Psoas muscle (tissue), 8 donors: ENCODE data around the gene NUBP2. TPM values are rescaled to one million over a fixed set of nuclear protein-coding genes. Genes with fewer than 3 reads are reported as not detected.

ENCODE experiments used
- ATAC-seq, 4 donors: fragments of 200-7000 bp; cut with Tn5 transposase; one replicate each; pipeline ENCODE4 v1.9.1; 2020; ENCODE audit warnings: moderate library complexity in 3 of 4, mild to moderate bottlenecking in 2 of 4
- DNase-seq, 2 donors: peaks; one replicate each; pipeline ENCODE4 v3.0.0-alpha.2; 2020
- H3K27ac ChIP-seq: fragments of 200-600 bp; one replicate; pipeline ENCODE4 v1.8.0; 2022
- H3K27me3 ChIP-seq, 3 donors: fragments of 200-600 bp in 1 of 3; one replicate each; pipeline versions ENCODE4 v1.6.1 to v1.8.0; 2013 to 2022; ENCODE audit warnings: low read length in 2 of 3, mild to moderate bottlenecking in 2 of 3, moderate library complexity in 1 of 3; ENCODE audit not compliant: insufficient read depth in 3 of 3
- H3K36me3 ChIP-seq, 2 donors: fragments of 200-600 bp in 1 of 2; one replicate each; pipeline versions ENCODE4 v1.6.1 to v1.8.0; 2013 to 2022; ENCODE audit warnings: low read depth in 1 of 2, mild to moderate bottlenecking in 1 of 2, moderate library complexity in 1 of 2; ENCODE audit not compliant: insufficient read depth in 1 of 2
- H3K4me1 ChIP-seq: fragments of 200-600 bp; one replicate; pipeline ENCODE4 v1.8.0; 2022
- H3K4me3 ChIP-seq: fragments of 200-600 bp; one replicate; pipeline ENCODE4 v1.8.0; 2022; ENCODE audit warnings: mild to moderate bottlenecking
- H3K9me3 ChIP-seq: fragments of 200-600 bp; one replicate; pipeline ENCODE4 v1.8.0; 2022
- WGBS, 3 donors: extraction: QIAGEN DNeasy Blood & Tissue Kit; methylation state at CpG; one replicate each; pipeline versions ENCODE4 v1.1.6 to v1.1.7; 2013; 5-methylcytosine and 5-hydroxymethylcytosine counted together
- intact Hi-C, 2 donors: fragments of 100-400 bp; cut with DNase I; formaldehyde crosslinking; loops; one replicate each; pipeline versions ENCODE4 v1.11.0 to v1.14.2; 2022
- polyA plus RNA-seq, 3 donors: library from polyadenylated mRNA; stranded (reverse); fragments of 200-250 nt; gene quantifications; one replicate each; pipeline ENCODE4 v1.2.3, GENCODE V29; 2013
- total RNA-seq, 4 donors: library from RNA; stranded (reverse); fragmentation: NEBNext Ultra II Directional in 2 of 4; extraction: Animal tissue kit (Norgen Biotek cat#: 25700) in 2 of 4; gene quantifications; one replicate each; pipeline versions ENCODE4 v1.2.1 to v1.2.4, GENCODE V29; 2021 to 2023
- TF ChIP-seq, protein P1 (sequence below): fragments of 200-600 bp; IDR thresholded peaks from one replicate; pipeline ENCODE4 v1.8.0; 2022; ENCODE audit warnings: antibody characterized with exemption
- donor health status: healthy with polysubstance abuse.
- donor health status: DM: no; HTN: no; CAD: no; lungs with moderate emphysema.
- donor health status: Bipolar disorder and iron deficiency.
- donor health status: healthy.
- donor health status: DM: yes; HTN: yes; CAD: no.
- donor health status: DM: no; HTN: no; CAD: no.
- donor health status: DM: no; HTN: no; CAD: no.
- donor health status: DM: yes; HTN: yes; CAD: no.

NUBP2 gene
- total and polyA plus RNA-seq, 7 donors, result 34.7 to 96.0 (median 44.7) TPM

DNA sequence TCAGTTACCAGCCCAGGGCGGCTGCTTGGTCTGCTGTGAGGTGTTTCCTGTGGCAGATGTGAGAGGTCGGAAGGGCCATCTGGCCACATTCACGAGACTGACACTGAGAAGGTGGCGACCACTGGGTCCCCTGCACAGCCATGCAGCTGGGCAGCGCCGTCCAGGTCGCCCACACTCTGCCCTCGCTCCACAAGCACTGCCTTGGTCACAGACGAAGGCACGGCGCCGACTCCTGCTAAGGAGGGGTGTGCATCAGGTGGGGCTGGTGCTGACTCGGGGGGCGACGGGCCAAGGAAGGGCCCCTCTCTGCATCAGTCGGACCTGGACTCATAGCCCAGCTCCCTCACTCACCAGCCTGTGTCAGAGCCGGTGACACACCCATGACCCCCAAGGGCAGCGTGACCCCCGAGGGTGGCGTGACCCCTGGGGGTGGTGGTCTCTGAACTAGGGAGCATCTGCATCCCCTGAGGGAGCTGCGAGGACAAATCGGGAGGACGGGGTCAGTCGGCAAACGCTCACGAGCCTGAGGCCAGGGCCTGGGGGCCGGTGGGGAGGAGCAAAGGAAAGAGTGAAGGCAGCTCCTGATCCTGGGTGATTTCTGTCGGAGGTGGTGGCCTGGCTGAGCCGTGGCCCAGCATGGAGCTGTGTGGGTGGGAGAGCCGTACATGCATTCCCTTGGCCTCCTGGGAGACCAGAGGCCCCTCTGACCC lies 41.8 kb upstream of the NUBP2 start:
- no peaks in the 10 kb centered on the region for H3K9me3 ChIP-seq
- WGBS, 3 donors, result 89 to 92% (median 89%) methylated on average over 28 to 30 of the region's 30 CpGs
- no peak overlapping the region for H3K27ac ChIP-seq
- peak in 2 of 4 donors; percentile 10 to 27 for ATAC-seq
- peaks cover 0 to 36% of the 10 kb centered on the region in 2 donors for H3K36me3 ChIP-seq
- H3K4me1 ChIP-seq, result no peaks in the 10 kb centered on the region
- H3K4me3 ChIP-seq, result no peak overlapping the region
- TF ChIP-seq, protein P1, sequence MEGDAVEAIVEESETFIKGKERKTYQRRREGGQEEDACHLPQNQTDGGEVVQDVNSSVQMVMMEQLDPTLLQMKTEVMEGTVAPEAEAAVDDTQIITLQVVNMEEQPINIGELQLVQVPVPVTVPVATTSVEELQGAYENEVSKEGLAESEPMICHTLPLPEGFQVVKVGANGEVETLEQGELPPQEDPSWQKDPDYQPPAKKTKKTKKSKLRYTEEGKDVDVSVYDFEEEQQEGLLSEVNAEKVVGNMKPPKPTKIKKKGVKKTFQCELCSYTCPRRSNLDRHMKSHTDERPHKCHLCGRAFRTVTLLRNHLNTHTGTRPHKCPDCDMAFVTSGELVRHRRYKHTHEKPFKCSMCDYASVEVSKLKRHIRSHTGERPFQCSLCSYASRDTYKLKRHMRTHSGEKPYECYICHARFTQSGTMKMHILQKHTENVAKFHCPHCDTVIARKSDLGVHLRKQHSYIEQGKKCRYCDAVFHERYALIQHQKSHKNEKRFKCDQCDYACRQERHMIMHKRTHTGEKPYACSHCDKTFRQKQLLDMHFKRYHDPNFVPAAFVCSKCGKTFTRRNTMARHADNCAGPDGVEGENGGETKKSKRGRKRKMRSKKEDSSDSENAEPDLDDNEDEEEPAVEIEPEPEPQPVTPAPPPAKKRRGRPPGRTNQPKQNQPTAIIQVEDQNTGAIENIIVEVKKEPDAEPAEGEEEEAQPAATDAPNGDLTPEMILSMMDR, result no peak
- intact Hi-C loops, result no loop called here
- no peaks in the 10 kb centered on the region for H3K27me3 ChIP-seq
- DNase-seq, result no peak

DNA sequence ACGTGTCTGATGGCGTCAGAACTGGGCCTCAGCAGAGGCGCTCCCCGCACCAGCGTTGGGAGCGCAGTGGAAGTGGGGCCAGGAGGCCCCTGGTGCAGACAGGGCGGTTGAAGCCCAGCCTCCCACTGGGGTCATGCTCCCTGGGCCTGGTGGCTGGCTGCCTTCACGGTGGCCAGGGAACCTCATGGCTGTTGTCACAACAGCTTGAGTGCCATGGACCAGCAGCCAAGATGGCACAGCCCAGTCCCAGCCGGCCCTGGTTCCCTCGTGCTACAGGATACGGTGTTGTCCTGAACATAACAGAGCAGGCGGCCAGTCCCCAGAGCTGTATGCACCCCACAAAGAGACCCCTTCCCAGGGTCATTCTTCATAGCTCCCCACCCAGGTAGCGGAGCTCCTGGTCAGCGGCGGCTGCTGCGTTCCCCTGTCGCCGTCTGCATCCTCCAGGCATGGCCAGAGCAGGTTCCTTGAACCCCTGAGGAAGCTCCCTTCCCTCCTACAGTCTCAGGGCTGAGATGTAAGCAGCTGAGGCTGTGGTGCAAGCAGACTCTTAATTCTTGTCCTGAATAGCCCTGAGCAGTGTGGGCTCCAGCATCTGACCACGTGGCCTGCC lies 41.1 kb upstream of the NUBP2 start:
- Histone ChIP-seq H3K9me3 (no peaks in the 10 kb centered on the region), H3K27me3 (no peaks in the 10 kb centered on the region), H3K27ac (no peak overlapping the region), H3K4me3 (no peak overlapping the region), H3K36me3 (peaks cover 0 to 43% of the 10 kb centered on the region in 2 donors), H3K4me1 (no peaks in the 10 kb centered on the region)
- 88 to 94% (median 91%) methylated on average over 19 of the region's 19 CpGs for WGBS, 3 donors
- DNase-seq (no peak), ATAC-seq (peak in 2 of 4 donors; percentile 10 to 14)
- TF ChIP-seq, protein P1, result no peak
- intact Hi-C loops, result no loop called here

DNA sequence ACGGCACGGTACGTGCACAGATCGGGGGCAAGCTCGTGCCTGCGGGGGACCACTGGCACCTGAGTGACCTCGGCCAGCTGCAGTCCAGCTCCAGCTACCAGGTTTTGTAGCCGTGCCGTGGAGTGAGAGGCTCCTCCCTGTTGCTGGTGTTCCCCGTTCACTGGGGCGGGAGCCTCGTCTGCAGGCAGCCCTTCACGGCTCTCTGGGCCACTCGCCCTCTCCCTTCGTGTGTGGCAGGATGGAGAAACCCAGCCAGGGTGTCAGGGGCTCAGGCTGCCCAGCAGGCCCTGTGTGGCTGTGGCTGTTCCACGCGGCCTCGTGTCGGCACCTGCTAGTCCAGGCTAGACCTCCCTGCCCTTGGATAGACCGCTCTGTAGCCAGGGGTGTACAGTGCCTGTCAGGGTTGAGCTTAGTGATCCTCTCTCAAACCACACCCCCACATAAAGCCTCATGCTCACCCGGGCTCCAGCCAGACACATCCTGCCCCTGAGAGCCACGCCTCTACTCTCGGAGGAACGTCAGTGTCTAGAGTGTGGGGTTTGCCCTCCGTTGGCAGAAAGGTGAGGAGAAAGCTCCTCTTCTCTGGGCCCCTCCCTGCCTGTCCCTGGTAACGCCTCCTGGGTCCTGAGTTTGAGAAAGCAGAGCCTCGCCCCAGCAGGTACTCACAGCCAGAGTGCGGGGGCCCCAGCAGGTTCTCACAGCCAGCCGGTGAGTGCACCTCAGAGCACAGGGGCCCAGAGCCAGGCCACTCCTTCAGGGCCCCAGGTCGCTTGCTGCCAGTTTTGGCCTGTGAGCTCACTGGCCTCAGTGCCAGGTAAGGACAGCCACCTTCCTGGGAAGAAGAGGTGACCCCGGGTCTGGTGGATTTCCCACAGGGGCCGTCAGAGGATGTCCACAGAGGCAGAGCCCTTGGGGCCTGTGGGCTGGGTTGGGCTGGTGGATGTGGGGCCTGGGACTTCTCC lies 39.1 kb upstream of the NUBP2 start:
- TF ChIP-seq, protein P1, result no peak

DNA sequence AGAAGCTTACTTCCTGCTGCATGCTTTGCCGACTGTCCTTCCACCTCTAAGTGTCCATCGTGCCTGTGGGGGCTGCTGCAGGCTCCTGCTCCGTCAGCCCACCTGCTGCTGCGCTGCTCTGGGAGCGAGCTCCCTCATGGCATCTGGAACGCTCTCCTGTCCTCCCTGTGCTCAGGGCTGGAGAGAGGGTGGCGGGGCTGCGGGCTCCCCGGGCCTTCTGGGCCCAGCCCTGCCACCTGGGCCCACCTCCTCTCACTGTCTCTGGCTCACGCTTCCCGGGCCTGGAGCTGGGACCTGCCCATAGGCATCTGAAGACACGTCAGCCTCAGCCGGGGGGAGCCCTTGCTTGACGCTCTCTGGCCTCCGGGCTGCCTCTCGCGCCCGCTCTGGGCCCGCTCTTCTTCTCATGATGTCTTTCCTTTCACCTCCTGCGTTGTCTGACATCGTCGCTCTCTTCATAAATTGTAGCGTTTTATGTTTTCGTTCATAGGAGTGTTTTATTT lies 38.4 kb upstream of the NUBP2 start:
- WGBS, 3 donors, result 85 to 91% (median 90%) methylated on average over 22 to 24 of the region's 24 CpGs
- intact Hi-C loops, result no loop called here
- no peak overlapping the region for H3K27ac ChIP-seq

More for the DNA sequence above, 39.1 kb upstream of the NUBP2 start:
- Histone ChIP-seq H3K4me3 (no peak overlapping the region), H3K9me3 (no peaks in the 10 kb centered on the region), H3K27ac (no peak overlapping the region), H3K27me3 (no peaks in the 10 kb centered on the region), H3K36me3 (peaks cover 0 to 63% of the 10 kb centered on the region in 2 donors), H3K4me1 (no peaks in the 10 kb centered on the region)
- ATAC-seq, result no peak
- WGBS, 3 donors, result 90% methylated on average over 32 of the region's 32 CpGs
- intact Hi-C loops, result no loop called here
- no peak for DNase-seq

More for the DNA sequence above, 38.4 kb upstream of the NUBP2 start:
- no peaks in the 10 kb centered on the region for H3K27me3 ChIP-seq
- ATAC-seq, result no peak
- no peaks in the 10 kb centered on the region for H3K9me3 ChIP-seq
- no peak for DNase-seq
- peaks cover 0 to 70% of the 10 kb centered on the region in 2 donors for H3K36me3 ChIP-seq
- no peak overlapping the region for H3K4me3 ChIP-seq
- H3K4me1 ChIP-seq, result no peaks in the 10 kb centered on the region
- TF ChIP-seq, protein P1, result no peak
